H1 (cell line): ENCODE measurements around the gene AIG1.

ENCODE experiments used
- CTCF ChIP-seq, 3 experiments: IDR thresholded peaks; 1 replicate in 2 of 3; 2 replicates in 1 of 3; pipeline versions ENCODE4 v1.5.1 to v1.6.1; 2011; ENCODE audit warnings: low read length in 3 of 3, mild to moderate bottlenecking in 3 of 3, inconsistent platforms in 2 of 3, low read depth in 1 of 3, moderate library complexity in 1 of 3; ENCODE audit not compliant: insufficient read depth in 1 of 3; ENCODE audit errors: control extremely low read depth in 1 of 3
- EP300 ChIP-seq, 2 experiments: IDR thresholded peaks; 1 replicate in 1 of 2; 2 replicates in 1 of 2; pipeline ENCODE4 v1.6.1; 2011 to 2012; ENCODE audit warnings: low read depth in 2 of 2, low read length in 2 of 2, mild to moderate bottlenecking in 2 of 2, borderline replicate concordance in 1 of 2, inconsistent platforms in 1 of 2, moderate library complexity in 1 of 2
- GTF2F1 ChIP-seq: IDR thresholded peaks from 2 replicates; pipeline ENCODE4 v1.6.1; 2012; ENCODE audit warnings: low read depth, low read length, improper control_type of control experiment, borderline replicate concordance
- JUND ChIP-seq: IDR thresholded peaks from 2 replicates; pipeline ENCODE4 v1.6.1; 2011; ENCODE audit warnings: mild to moderate bottlenecking, improper control_type of control experiment, low read length
- NRF1 ChIP-seq: IDR thresholded peaks from 2 replicates; pipeline ENCODE4 v1.6.1; 2011; ENCODE audit warnings: mild to moderate bottlenecking, low read depth, low read length, improper control_type of control experiment
- POLR2AphosphoS5 ChIP-seq: IDR thresholded peaks from 2 replicates; pipeline ENCODE4 v1.6.1; 2011; ENCODE audit warnings: low read depth, low read length
- RXRA ChIP-seq: IDR thresholded peaks from 2 replicates; pipeline ENCODE4 v1.6.1; 2011; ENCODE audit warnings: low read depth, mild to moderate bottlenecking, low read length, moderate library complexity; ENCODE audit not compliant: insufficient read depth
- TCF12 ChIP-seq: IDR thresholded peaks from 2 replicates; pipeline ENCODE4 v1.6.1; 2011; ENCODE audit warnings: low read depth, mild to moderate bottlenecking, low read length

DNA sequence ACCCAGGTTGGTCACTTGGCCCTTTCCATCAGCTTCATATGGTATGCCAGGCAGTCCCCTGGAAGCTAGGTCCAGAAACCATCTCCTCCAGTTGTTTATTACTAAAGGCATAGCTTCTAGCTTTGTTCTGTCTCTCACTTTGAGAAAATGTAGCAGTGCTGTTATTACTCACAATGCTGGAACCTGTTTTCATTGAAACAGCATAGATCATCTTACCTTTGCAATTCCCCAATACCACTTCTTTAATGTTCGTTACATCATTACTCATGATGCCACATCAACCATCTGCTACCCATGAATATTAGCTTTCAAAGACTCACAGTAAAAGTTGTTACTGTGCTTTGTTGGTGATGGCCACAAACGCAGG, 301.5 kb downstream of the AIG1 start:
- TF ChIP-seq RXRA (no peak), CTCF (IDR thresholded peaks at IDR 0.05; ENCODE audit: control extremely low read depth in 1 of 3, insufficient read depth in 1 of 3, low read depth in 1 of 3, low read length in 3 of 3) (no peak), EP300 (IDR thresholded peaks at IDR 0.05; ENCODE audit: borderline replicate concordance in 1 of 2, low read depth in 2 of 2, low read length in 2 of 2) (no peak), JUND (no peak), NRF1 (no peak), TCF12 (no peak), POLR2AphosphoS5 (no peak), GTF2F1 (no peak)
